DND-41 (cell line): Measurements from ENCODE around the gene UVRAG.

Experiments
- EZH2 ChIP-seq: IDR thresholded peaks from 3 replicates; pipeline ENCODE4 v1.6.1; 2012; ENCODE audit warnings: borderline replicate concordance, low read depth, mild to moderate bottlenecking, moderate library complexity, low read length, inconsistent platforms; ENCODE audit not compliant: severe bottlenecking
- TF ChIP-seq, protein P1 (sequence below): IDR thresholded peaks from 2 replicates; pipeline ENCODE4 v1.5.1; 2012; ENCODE audit warnings: borderline replicate concordance, low read length, moderate library complexity, mild to moderate bottlenecking; ENCODE audit not compliant: poor library complexity, severe bottlenecking; ENCODE audit errors: extremely low read depth

- TF ChIP-seq EZH2 = no peak
- TF ChIP-seq, protein P1, sequence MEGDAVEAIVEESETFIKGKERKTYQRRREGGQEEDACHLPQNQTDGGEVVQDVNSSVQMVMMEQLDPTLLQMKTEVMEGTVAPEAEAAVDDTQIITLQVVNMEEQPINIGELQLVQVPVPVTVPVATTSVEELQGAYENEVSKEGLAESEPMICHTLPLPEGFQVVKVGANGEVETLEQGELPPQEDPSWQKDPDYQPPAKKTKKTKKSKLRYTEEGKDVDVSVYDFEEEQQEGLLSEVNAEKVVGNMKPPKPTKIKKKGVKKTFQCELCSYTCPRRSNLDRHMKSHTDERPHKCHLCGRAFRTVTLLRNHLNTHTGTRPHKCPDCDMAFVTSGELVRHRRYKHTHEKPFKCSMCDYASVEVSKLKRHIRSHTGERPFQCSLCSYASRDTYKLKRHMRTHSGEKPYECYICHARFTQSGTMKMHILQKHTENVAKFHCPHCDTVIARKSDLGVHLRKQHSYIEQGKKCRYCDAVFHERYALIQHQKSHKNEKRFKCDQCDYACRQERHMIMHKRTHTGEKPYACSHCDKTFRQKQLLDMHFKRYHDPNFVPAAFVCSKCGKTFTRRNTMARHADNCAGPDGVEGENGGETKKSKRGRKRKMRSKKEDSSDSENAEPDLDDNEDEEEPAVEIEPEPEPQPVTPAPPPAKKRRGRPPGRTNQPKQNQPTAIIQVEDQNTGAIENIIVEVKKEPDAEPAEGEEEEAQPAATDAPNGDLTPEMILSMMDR = no peak
Observed at GRCh38 chr11:75781296-75781695, 33.7 kb upstream of the UVRAG start.
